HK-2 (cell line): ENCODE results near the gene EXO1.
"Not testable (repeated sequence)": the region's sequence is repeated elsewhere in the genome, so short reads cannot be mapped to it uniquely, and the experiment has no call there.

Source experiments
- DNase-seq: peaks from one replicate; pipeline ENCODE4 v3.0.0-alpha.2; 2018; ENCODE audit not compliant: unreplicated experiment

The EXO1 gene

GRCh38 chr1:241847796-241848685 is at the start of gene EXO1:
EXO1 (plus strand) TSS chr1:241848204; CDS start chr1:241850426, 2,222 bp downstream.
- peak; percentile 84 for DNase-seq

GRCh38 chr1:241799416-241799815 is 48.6 kb upstream of the EXO1 start:
- DNase-seq, result no peak

DNA sequence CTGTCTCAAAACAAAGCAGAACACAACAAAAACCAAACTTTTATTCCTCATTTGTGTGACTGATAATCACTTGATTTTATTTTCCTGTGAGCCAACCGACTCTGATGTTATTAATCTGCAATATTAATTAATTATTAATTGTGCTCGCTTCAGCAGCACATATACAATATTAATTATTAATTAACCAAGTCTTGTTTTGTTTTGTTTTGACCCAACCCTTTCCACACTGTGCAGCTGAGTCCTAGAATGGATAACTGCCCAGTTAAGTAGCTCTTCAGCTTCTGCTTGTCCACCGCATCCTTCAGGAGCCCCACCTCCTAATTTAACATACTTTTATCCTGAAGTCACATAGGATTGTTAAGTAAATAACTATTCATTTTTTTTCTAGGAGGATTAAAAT is 47.4 kb upstream of the EXO1 start:
- no peak for DNase-seq

- DNase-seq, result no peak
These were observed 45.1 kb upstream of the EXO1 start for GRCh38 chr1:241802863-241803262.

DNA sequence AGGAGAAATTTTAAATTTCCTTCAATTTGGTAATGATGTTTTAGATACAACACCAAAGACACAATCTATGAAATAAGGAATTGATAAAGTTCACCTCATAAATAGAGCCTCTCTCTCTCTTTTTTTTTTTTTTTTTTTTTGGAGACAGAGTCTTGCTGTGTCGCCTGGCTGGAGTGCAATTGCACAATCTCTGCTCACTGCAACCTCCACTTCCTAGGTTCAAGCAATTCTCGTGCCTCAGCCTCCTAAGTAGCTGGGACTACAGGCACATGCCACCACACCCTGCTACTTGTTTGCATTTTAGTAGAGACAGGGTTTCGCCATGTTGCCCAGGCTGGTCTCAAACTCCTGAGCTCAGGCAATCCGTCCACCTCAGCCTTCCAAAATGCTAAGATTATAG is 43.3 kb upstream of the EXO1 start:
- DNase-seq, result not testable (repeated sequence)

- DNase-seq, result no peak
These were observed 39.7 kb upstream of the EXO1 start for GRCh38 chr1:241808265-241808664.

DNA sequence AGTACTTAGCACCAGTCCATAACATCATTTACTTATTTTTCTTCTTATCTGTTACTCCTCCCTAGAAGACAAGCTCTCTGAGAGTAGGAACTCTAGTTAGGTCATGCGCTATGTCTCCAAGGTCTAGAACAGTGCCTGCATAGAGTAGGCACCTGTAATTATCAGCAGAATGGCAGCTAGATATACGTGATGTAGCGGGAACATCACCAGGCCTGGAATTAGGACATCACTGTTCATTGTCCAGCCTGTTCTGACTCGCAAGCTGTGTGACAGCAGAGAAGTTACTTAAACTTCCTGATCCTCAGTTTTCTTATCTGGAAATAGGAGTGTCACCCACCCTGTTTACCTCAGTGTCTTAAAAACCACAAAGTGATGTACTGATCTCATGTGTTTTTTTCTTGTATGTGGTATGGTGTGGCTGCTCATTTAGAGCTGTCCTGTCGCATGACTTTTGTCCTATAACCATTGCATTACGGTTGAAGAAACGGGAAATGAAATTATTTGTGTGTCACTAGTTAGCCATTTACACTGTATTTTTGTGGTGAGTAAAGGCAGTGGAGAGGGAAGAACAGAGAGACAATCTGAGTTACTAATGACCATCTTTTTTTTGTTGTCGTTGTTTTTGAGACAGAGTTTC is 37.1 kb upstream of the EXO1 start:
- DNase-seq, result no peak

GRCh38 chr1:241813768-241814320 is 34.2 kb upstream of the EXO1 start:
- no peak for DNase-seq

DNA sequence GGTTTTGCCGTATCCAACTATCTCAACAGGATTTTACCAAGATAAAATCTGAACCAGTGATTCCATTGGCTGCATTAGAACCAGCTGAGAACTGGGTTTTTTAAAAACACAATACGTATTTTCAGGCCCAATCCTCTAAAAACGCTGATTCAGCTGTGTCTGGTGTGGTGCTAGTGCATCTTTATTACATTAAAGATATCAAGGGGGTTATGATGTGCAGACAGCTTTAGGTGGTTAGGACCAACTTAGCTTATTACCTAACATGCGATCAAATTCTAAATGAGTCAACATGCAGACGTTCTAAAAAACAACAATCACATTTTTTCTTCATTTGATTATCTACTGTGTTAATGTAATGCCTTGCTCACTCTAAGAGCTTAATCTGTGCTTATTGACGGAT is 32.0 kb upstream of the EXO1 start:
- no peak for DNase-seq

DNA sequence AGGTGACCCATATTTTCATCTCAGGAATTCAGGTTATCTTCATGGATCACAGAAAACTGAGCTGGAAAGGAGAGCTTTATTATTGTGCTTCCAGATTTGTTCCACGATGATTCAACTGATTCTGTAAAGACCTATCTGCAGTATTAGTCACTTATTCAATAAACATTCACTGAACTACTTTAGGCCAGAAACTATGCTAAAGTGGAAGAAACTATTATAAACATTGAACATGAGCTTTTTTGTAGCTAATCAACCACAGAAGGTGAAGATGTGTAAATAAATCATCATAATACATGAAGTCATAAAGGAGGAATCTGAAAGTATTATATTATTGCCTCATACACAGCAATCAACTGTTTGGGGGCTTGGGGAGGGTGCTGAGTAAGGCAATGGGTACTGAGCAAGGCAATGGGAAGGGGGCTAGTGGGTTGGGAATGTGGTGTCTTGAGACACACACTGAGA is 30.6 kb upstream of the EXO1 start:
- DNase-seq, result no peak

- DNase-seq, result no peak
These were observed 29.9 kb upstream of the EXO1 start for GRCh38 chr1:241817956-241818612.

DNA sequence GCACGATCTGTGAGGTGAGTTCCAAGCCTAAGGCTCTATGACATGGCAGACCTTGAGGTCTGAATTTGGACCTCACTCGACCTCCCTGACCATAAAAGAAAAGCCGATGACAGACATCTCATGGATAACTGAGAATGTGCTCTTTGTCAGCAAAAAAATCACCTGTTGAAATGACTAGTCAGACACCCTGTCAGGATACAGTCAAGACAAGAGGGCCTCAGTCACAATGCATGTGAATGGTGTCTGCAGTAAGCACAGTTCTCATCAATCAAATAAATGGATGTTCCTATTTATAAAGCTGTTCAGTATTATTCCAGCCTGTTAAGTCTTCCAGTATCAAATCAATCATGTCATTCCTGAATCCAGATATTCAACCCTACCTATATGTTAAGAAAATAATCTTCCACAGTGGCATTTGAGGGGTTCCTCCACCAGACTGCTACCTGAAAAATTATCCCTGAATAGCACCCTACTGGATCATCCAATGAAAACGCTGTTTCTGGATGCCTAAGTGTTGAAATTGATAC is 28.6 kb upstream of the EXO1 start:
- no peak for DNase-seq

DNA sequence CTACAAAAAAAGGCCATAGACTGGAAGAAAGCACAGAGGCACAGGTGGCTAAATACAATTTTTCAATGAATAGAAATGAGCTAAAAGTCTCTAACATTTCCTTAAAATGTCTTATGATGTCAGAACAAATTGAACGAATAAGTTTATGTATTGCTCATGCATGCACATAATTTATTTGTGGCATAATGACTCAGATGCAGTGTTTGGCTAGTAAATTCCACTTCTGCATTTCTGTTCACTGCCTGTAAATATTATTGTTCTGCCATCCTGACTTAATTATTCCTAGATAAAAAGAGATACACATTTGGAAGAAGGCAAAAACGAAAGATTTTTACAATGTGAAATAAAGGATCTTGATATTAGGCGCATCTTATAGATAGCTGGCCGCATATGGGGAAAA is 26.6 kb upstream of the EXO1 start:
- DNase-seq, result no peak

- no peak for DNase-seq
These were observed 25.2 kb upstream of the EXO1 start for GRCh38 chr1:241822846-241823245.

DNA sequence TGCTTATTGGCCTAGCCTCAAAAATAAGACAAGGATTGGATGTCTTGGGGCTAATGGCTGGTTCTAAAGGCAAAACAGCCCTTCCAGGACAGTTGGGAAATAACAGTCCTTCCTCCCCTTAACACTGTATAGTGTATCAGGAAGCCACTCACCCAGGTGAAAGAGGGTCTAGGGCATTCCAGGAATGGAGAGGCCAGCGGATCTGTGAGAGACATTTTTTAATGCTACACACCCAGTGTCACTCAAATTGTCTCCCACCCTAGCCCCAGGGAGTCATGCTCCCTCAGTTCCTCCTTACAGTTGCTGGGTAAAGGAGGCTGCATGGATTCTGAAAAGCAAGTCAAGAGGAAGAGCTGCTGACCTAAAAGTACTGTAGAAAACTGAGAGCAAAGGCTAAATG is 24.1 kb upstream of the EXO1 start:
- DNase-seq, result no peak

GRCh38 chr1:241825581-241825980 is 22.4 kb upstream of the EXO1 start:
- DNase-seq, result no peak

DNA sequence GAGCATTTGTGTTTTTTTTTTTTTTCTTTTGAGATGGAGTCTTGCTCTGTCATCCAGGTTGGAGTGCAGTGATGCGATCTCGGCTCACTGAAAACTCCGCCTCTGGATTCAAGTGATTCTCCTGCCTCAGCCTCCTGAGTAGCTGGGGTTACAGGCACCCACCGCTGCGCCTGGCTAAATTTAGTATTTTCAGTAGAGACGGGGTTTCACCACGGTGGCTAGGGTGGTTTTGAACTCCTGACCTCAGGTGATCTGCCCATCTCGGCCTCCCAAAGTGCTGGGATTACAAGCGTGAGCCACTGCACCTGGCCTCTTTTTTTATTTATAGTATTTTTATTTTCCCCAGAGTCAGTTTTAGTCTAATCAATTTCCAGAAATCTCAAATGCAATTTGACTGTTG is 21.4 kb upstream of the EXO1 start:
- DNase-seq, result not testable (repeated sequence)

GRCh38 chr1:241827264-241827663 is 20.7 kb upstream of the EXO1 start:
- DNase-seq, result no peak

- no peak for DNase-seq
These were observed 19.5 kb upstream of the EXO1 start for GRCh38 chr1:241828463-241829021.

DNA sequence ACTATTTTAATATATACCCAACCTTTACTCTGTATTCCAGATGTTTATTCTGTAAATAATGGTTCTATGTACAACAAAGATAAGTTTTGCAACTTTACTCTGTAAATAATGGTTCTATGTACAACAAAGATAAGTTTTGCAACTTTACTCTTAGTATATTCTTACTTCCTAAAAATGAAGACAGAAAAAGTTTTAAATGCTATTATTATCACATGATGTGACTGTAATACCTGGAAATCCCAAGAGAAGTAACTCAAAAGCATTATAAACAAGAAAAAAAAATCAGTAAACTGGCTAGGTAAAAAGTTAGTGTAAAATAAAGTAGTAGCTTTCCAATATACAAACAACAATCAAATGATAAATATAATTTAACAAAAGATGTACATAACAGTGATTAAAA is 18.5 kb upstream of the EXO1 start:
- no peak for DNase-seq

- no peak for DNase-seq
These were observed 13.1 kb upstream of the EXO1 start for GRCh38 chr1:241834733-241835377.
